GM12872 (cell line): Measurements from ENCODE around the gene DYNLRB1.

Experiments used
- TF ChIP-seq, protein P1 (sequence below): IDR thresholded peaks from 3 replicates; pipeline ENCODE4 v1.5.1; 2011; ENCODE audit warnings: low read depth, mild to moderate bottlenecking, low read length, moderate library complexity; ENCODE audit not compliant: insufficient read depth

Gene DYNLRB1

DNA sequence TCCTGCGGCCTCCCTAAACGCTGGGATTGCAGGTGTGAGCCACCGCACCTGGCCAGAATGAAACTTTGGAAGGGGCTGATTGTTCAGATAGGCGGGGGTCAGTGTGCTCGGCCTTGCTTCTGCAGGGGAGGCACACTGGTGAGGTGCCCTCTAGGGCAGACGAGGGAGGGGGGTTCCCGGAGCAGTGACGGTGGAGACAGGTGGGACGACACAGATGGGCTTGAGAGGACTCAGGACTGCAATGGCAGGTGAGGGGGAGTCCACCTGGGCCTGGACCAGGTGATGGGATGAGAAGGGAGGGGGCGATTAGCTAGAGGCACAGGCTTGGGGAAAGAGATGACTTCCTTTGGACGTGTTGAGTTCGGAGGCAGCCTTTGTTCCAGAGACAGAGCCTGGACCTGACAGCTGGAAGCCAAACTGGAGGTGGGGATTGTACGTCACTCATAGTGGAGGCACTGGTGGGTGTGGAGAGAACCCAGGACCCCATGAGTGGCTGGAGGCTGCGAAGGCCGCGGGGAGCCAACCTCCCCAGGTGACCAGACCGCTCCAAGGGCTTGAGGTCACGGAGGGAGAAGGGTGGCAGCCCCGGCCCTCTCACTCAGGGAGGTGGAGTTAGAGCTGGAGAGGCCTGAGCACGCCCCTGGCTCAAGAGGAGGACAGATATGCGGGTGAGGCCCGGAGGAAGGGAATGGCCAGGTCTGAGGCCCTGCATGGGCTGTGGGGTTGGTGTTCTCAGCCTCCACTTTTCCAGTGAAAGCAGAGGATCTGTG lies 31.8 kb downstream of the DYNLRB1 start:
- TF ChIP-seq, protein P1, sequence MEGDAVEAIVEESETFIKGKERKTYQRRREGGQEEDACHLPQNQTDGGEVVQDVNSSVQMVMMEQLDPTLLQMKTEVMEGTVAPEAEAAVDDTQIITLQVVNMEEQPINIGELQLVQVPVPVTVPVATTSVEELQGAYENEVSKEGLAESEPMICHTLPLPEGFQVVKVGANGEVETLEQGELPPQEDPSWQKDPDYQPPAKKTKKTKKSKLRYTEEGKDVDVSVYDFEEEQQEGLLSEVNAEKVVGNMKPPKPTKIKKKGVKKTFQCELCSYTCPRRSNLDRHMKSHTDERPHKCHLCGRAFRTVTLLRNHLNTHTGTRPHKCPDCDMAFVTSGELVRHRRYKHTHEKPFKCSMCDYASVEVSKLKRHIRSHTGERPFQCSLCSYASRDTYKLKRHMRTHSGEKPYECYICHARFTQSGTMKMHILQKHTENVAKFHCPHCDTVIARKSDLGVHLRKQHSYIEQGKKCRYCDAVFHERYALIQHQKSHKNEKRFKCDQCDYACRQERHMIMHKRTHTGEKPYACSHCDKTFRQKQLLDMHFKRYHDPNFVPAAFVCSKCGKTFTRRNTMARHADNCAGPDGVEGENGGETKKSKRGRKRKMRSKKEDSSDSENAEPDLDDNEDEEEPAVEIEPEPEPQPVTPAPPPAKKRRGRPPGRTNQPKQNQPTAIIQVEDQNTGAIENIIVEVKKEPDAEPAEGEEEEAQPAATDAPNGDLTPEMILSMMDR, result no peak

GRCh38 chr20:34549291-34549928 lies 33.2 kb downstream of the DYNLRB1 start:
- TF ChIP-seq, protein P1, result no peak

DNA sequence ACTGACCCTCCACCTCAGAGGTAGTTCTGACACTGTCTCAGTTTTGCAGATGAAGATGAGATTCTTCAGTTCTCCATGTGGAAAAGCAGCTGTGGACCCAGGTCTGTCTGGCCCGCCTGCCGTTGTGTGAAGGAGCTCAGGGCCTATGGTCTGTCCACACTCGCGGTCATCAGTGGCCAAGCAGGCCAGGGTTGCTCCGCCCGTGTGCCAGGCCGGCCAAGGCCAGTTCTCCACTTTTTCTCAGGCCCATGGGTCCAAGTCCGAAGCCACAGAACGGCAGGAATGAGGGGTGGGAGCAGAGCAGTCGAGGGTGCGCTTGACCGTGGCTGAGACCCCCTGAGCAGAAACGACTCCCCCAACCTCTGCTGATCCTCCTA lies 33.7 kb downstream of the DYNLRB1 start:
- TF ChIP-seq, protein P1, result no peak

GRCh38 chr20:34552569-34552968 lies 36.3 kb downstream of the DYNLRB1 start:
- TF ChIP-seq, protein P1, result no peak

- TF ChIP-seq, protein P1, result no peak
Measured at GRCh38 chr20:34553366-34553867, 37.2 kb downstream of the DYNLRB1 start.

DNA sequence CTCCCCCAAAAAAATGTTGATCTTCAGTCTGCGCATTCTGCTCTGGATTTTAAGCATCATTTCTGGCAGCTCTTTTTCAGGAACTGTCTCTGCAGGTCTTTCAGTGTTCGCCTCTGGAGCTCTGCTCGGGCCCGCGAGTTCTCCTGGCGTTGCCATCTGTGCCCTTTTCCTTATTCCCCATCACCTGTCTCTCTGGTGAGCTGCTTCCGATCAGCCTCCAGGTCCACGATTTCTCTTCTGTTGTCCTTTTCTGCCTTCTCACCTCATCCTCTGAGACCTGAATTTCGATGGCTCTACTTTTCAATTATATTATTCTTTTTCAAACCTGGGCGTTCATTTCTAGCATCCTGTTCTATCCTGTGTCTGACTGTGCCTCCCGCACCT lies 41.7 kb downstream of the DYNLRB1 start:
- TF ChIP-seq, protein P1, result no peak

DNA sequence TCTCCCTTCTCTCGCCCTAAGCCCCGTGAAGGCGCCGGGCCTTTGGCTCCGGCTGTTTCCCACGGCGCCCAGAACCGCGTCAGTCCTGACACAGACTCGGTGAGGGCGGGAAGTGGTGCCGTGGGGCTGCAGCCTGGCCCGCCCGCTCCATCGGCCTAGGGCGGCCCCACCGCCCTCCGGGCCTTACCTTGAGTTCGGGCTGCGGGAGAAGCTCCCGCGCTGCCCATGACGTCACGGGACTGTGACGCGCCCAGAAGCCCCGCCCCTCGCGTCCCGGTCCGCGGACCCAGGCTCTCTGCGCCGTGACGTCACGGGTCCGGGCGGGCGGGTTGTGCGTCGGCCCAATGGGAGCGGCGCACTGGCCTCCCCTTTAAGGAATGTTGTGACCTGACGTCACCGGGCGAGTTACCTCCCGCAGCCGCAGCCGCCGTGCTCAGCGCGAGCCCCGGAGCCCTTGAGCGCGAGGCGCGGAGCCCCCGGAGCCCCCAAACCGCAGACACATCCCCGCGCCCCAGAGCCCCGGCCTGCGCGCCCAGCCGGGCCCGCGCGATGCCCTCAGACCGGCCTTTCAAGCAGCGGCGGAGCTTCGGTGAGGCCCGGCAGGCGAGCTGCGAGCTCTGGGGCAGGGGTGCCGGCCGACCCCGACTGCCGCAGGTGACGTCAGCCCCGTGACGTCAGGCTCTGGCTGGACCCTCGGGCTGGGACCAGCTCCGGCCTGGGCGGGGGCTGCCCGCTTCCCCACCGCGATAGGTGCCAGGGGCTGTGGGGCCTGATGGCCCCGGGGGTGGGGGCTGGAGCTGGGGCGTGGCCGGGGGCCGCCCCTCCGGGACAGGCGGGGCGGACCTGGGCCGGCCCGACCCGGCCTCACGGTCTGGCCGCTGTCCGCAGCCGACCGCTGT lies 42.3 kb downstream of the DYNLRB1 start, which contains the start of gene MAP1LC3A:
TSS of gene MAP1LC3A (plus strand) at position 399 of the 899 bp plus-strand sequence. CDS start at position 550, 151 bp downstream.
- TF ChIP-seq, protein P1, result no peak
